ENCODE results near the gene AGPAT4.

GRCh38 chr6:161139304-161139765 lies 134.5 kb downstream of the AGPAT4 start:
- TF ChIP-seq CTCF (IDR thresholded peaks at IDR 0.05) = no peak
- TF ChIP-seq POLR2A (IDR thresholded peaks at IDR 0.05) = no peak
